ENCODE measurements around the gene TASP1. TPM values are rescaled to one million over a fixed set of nuclear protein-coding genes. Genes with fewer than 3 reads are reported as not detected.

TASP1 gene, protein sequence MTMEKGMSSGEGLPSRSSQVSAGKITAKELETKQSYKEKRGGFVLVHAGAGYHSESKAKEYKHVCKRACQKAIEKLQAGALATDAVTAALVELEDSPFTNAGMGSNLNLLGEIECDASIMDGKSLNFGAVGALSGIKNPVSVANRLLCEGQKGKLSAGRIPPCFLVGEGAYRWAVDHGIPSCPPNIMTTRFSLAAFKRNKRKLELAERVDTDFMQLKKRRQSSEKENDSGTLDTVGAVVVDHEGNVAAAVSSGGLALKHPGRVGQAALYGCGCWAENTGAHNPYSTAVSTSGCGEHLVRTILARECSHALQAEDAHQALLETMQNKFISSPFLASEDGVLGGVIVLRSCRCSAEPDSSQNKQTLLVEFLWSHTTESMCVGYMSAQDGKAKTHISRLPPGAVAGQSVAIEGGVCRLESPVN
- total RNA-seq (2022; extraction: Qiagen RNA extraction) = 8.9 to 12.2 TPM (median 9.8 TPM) in 5 replicates

DNA sequence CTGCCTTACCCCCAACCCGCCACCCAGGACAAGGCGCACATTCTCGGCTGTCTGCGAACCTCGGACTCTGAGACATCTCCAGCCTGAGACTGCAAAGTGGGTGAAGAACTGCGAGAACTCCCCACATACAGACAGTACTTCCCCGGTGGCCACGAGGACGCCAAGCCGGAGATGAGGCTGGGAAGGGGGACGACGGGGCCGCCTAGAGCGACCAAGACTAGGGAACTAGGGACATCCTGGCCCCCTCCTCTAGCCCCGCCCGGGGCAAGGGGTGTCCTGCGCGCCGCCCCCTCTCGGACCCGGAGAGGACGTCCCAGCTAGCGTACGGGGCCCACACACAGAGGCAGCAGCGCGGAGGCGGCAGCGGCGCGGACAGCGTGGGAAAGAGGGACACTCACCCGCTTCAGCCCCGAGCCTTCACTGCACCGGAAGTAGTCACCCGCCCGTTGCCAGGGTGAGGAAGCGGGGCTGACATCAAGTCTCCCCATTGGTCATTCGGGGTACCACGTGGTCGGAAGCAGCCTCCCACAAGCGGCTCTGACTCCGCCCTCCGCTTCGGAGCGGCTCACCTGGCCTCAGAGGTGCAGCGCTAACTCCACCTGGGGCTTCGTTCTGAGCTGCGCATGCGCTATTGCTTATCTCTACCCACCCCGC, at the start of gene TASP1:
TASP1 (minus strand) TSS at position 437 of the 654 bp plus-strand sequence. CDS start 8,854 bp downstream, outside the sequence.

Other genes starting within 250 kb of the TASP1 start
- gene ESF1, start 146.0 kb upstream of the TASP1 start, total RNA-seq (2022; extraction: Qiagen RNA extraction) = 18.6 to 33.6 TPM (median 20.7 TPM) in 5 replicates
- 27.8 to 40.1 TPM (median 33.6 TPM) in 5 replicates for gene NDUFAF5, start 146.1 kb upstream of the TASP1 start, total RNA-seq (2022; extraction: Qiagen RNA extraction)